ENCODE data around the gene TECPR2. TPM values are rescaled to one million over a fixed set of nuclear protein-coding genes. Genes with fewer than 3 reads are reported as not detected.
A peak's percentile ranks its signal among the peaks of the same experiment; 100 is the strongest.

TECPR2 gene
- total and polyA plus RNA-seq, 2 of the 13 experiments (the other 11 are each of a cell fraction or from before 2014, with no cell fraction given) = 3.5 to 5.7 TPM

DNA sequence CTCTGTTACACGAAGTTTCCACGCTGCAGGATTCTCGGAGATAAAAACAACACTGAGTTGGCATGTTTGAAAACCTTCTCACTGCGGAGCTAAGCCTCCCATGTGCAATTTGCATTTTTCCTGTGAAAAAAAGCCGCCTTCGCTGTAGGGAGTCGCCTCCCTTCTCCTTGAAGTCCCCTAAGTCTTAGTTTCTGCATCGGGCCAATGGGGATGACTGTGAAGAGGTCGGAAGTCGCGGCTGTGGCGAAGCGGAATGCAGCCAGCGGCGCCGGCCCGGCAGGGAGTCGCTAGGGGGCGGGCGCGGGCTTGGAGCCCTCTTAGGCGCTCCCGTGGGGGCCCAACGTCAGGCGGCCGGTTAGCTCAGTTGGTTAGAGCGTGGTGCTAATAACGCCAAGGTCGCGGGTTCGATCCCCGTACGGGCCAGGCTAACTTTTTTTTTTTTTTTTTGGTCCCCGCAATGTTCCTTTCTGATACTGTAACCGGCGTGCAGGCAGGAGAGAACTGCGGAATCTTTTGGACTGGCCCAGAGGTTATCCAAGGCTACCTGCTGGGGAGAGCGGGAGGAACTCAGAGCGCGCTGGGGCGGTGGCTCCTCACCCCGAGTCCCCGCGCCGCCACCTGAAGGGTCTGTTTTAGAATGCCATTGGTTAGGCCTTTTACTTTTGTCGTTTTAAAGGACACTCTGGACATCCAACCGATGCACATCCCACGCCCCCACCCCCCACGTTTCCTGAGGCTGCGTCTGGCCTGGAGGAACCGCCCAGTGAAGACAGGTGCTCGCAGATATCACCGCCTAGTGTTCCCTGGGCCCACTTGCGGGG lies 45.8 kb upstream of the TECPR2 start (continued):
- TF ChIP-seq ZBTB4 (CRISPR knock-in tag; IDR thresholded peaks at IDR 0.05; ENCODE audit: borderline replicate concordance) = no peak
- peak; percentile 91 for TF ChIP-seq PHF21A (CRISPR knock-in tag; IDR thresholded peaks at IDR 0.05)
- TF ChIP-seq ZNF512 (CRISPR knock-in tag; IDR thresholded peaks at IDR 0.05) = no peak
- TF ChIP-seq NFIB (CRISPR knock-in tag; IDR thresholded peaks at IDR 0.05; ENCODE audit: borderline replicate concordance) = no peak
- TF ChIP-seq, protein P1, sequence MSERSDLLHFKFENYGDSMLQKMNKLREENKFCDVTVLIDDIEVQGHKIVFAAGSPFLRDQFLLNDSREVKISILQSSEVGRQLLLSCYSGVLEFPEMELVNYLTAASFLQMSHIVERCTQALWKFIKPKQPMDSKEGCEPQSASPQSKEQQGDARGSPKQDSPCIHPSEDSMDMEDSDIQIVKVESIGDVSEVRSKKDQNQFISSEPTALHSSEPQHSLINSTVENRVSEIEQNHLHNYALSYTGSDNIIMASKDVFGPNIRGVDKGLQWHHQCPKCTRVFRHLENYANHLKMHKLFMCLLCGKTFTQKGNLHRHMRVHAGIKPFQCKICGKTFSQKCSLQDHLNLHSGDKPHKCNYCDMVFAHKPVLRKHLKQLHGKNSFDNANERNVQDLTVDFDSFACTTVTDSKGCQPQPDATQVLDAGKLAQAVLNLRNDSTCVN (CRISPR knock-in tag; IDR thresholded peaks at IDR 0.05; ENCODE audit: borderline replicate concordance) = peak; percentile 36; the same call in 1 of the 2 replicates
- TF ChIP-seq HCFC1 (IDR thresholded peaks at IDR 0.05; ENCODE audit: low read depth, low read length) = peak; percentile 31; the same call in 1 of the 2 replicates
- peak; percentile 50; the same call in 1 of the 2 replicates for TF ChIP-seq ZNF691 (CRISPR knock-in tag; IDR thresholded peaks at IDR 0.05; ENCODE audit: borderline replicate concordance, low read depth)
- no peak for TF ChIP-seq ZFP37 (CRISPR knock-in tag; IDR thresholded peaks at IDR 0.05; ENCODE audit: borderline replicate concordance)
- no peak for TF ChIP-seq ZNF382 (CRISPR knock-in tag; IDR thresholded peaks at IDR 0.05; ENCODE audit: borderline replicate concordance)
- TF ChIP-seq ZNF749 (CRISPR knock-in tag; IDR thresholded peaks at IDR 0.05; ENCODE audit: borderline replicate concordance) = no peak
- no peak for TF ChIP-seq MYNN (CRISPR knock-in tag; IDR thresholded peaks at IDR 0.05; ENCODE audit: low read depth)
- no peak for TF ChIP-seq SNAPC2 (CRISPR knock-in tag; IDR thresholded peaks at IDR 0.05)
- peak; percentile 43; the same call in 1 of the 2 replicates for TF ChIP-seq ZNF609 (CRISPR knock-in tag; IDR thresholded peaks at IDR 0.05; ENCODE audit: borderline replicate concordance)
